ENCODE measurements around the gene ANO9.

DNA sequence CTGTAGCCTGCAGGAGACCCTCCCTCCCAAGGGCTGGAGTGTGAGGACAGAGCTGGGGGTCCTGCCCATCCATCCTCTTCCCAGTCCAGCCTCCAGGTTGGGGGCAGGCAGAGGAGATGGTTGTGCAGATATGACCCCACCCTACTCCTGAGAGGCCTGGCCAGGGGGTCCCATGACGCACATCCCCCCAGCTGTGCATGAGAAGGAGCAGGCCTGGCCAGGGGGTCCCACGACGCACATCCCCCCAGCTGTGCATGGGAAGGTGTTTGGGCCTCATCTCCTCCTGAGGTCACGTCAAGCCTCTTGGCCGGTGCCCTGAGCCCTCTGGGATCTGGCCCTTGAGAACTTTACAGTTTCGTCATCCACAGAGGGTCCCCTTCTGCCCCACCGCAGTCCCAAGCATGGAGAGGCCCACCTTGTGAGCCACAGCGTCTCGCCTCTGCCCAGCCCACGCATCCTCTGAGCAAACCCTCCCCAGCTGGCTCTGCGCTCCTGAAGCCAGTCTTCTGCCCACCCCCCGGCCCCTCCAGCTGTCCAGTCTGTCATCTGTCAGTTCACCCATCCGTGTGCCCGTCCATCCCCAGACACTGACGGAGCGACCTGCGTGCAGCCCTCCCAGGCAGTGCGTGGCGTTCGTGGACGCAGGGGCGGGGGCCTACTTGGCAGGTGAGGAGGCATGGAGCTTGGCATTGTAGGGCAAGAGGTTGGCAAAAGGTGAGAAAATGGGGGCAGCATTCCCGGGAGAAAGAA, 2.3 kb downstream of the ANO9 start:
- TF ChIP-seq, protein P1, sequence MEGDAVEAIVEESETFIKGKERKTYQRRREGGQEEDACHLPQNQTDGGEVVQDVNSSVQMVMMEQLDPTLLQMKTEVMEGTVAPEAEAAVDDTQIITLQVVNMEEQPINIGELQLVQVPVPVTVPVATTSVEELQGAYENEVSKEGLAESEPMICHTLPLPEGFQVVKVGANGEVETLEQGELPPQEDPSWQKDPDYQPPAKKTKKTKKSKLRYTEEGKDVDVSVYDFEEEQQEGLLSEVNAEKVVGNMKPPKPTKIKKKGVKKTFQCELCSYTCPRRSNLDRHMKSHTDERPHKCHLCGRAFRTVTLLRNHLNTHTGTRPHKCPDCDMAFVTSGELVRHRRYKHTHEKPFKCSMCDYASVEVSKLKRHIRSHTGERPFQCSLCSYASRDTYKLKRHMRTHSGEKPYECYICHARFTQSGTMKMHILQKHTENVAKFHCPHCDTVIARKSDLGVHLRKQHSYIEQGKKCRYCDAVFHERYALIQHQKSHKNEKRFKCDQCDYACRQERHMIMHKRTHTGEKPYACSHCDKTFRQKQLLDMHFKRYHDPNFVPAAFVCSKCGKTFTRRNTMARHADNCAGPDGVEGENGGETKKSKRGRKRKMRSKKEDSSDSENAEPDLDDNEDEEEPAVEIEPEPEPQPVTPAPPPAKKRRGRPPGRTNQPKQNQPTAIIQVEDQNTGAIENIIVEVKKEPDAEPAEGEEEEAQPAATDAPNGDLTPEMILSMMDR (conservative IDR thresholded peaks at IDR 0.05; ENCODE audit: low read depth in 2 of 2), result no peak
- TF ChIP-seq ETS1 (IDR thresholded peaks at IDR 0.05), result no peak
- TF ChIP-seq POLR2AphosphoS5 (IDR thresholded peaks at IDR 0.05; ENCODE audit: low read depth), result no peak
- TF ChIP-seq ZNF114 (CRISPR knock-in tag; IDR thresholded peaks at IDR 0.05), result no peak
- TF ChIP-seq EZH2 (IDR thresholded peaks at IDR 0.05; ENCODE audit: low read depth, unreplicated experiment), result no peak
- TF ChIP-seq, protein P2, sequence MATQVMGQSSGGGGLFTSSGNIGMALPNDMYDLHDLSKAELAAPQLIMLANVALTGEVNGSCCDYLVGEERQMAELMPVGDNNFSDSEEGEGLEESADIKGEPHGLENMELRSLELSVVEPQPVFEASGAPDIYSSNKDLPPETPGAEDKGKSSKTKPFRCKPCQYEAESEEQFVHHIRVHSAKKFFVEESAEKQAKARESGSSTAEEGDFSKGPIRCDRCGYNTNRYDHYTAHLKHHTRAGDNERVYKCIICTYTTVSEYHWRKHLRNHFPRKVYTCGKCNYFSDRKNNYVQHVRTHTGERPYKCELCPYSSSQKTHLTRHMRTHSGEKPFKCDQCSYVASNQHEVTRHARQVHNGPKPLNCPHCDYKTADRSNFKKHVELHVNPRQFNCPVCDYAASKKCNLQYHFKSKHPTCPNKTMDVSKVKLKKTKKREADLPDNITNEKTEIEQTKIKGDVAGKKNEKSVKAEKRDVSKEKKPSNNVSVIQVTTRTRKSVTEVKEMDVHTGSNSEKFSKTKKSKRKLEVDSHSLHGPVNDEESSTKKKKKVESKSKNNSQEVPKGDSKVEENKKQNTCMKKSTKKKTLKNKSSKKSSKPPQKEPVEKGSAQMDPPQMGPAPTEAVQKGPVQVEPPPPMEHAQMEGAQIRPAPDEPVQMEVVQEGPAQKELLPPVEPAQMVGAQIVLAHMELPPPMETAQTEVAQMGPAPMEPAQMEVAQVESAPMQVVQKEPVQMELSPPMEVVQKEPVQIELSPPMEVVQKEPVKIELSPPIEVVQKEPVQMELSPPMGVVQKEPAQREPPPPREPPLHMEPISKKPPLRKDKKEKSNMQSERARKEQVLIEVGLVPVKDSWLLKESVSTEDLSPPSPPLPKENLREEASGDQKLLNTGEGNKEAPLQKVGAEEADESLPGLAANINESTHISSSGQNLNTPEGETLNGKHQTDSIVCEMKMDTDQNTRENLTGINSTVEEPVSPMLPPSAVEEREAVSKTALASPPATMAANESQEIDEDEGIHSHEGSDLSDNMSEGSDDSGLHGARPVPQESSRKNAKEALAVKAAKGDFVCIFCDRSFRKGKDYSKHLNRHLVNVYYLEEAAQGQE (IDR thresholded peaks at IDR 0.05; ENCODE audit: unreplicated experiment), result no peak
